ENCODE results near the gene ARMC9.

- TF ChIP-seq CTCF (IDR thresholded peaks at IDR 0.05 in 2 of 3, conservative IDR thresholded peaks at IDR 0.05 in 1 of 3; ENCODE audit: borderline replicate concordance in 1 of 3, insufficient read depth in 1 of 3, low read depth in 2 of 3, low read length in 2 of 3) (no peak), EZH2 (IDR thresholded peaks at IDR 0.05) (no peak)
Measured at GRCh38 chr2:231298091-231298490, 99.7 kb downstream of the ARMC9 start.
